K562 (cell line): ENCODE results near the gene ETV4. TPM values are rescaled to one million over a fixed set of nuclear protein-coding genes. Genes with fewer than 3 reads are reported as not detected.

Experiments
- ATAC-seq: fragments of 200-7000 bp; cut with Tn5 transposase; 3 replicates; pipeline ENCODE4 v1.9.1; 2020; ENCODE audit warnings: moderate library complexity
- BruUV-seq: library from RNA; stranded (reverse); fragments of 400-500 nt; replicated peaks from 2 replicates; lab custom pipeline; 2021; lab: Mats Ljungman, UMichigan
- CTCF ChIA-PET: fragments of 300-600 bp; formaldehyde crosslinking; extraction: SDS; loops from one replicate; lab custom pipeline; 2021; ENCODE audit warnings: low intra/inter-chr PET ratio; lab: Yijun Ruan, JAX
- POLR2A ChIA-PET: fragments of 300-600, 350-650 bp; sonication (Branson Sonifier 250); formaldehyde crosslinking; extraction: SDS; loops from one replicate; lab custom pipeline; 2021; ENCODE audit warnings: antibody characterized with exemption, inconsistent platforms; lab: Yijun Ruan, JAX
- DNase-seq, 4 experiments: peaks; one replicate each; pipeline versions ENCODE4 v3.0.0 to v3.0.0-alpha.2; 2011 to 2018; ENCODE audit warnings: low spot score in 3 of 4, mixed read lengths in 3 of 4; ENCODE audit errors: extremely low read depth in 1 of 4
- FAIRE-seq: peaks from 2 replicates; lab custom pipeline; 2011; peaks lifted over from hg19 to GRCh38; lab: Jason Lieb, UNC
- H2AFZ ChIP-seq: 2 replicates; pipeline ENCODE4 v1.6.0; 2011; ENCODE audit warnings: low read depth, low read length, control low read depth, inconsistent platforms
- H3K27ac ChIP-seq: fragments of 200-600 bp; 3 replicates; pipeline ENCODE4 v1.8.0; 2011; ENCODE audit warnings: low read depth, mild to moderate bottlenecking, control low read depth, inconsistent platforms, low read length, moderate library complexity, mixed read lengths; ENCODE audit errors: extremely low read depth
- H3K27me3 ChIP-seq, 2 experiments: fragments of 300-600 bp in 1 of 2; 2 replicates in 1 of 2; 3 replicates in 1 of 2; pipeline versions ENCODE4 v1.6.0 to v1.8.0; 2011; ENCODE audit warnings: inconsistent platforms in 2 of 2, low read length in 2 of 2, mild to moderate bottlenecking in 1 of 2, mixed read lengths in 1 of 2, moderate library complexity in 1 of 2; ENCODE audit not compliant: control insufficient read depth in 2 of 2, insufficient read depth in 2 of 2
- H3K36me3 ChIP-seq: fragments of 300-600 bp; 3 replicates; pipeline ENCODE4 v1.8.0; 2011; ENCODE audit warnings: mild to moderate bottlenecking, low read length, inconsistent platforms; ENCODE audit not compliant: control insufficient read depth, insufficient read depth
- H3K4me1 ChIP-seq, 2 experiments: fragments of 200-600 bp in 1 of 2; replicated peaks in 1 of 2; 2 replicates in 1 of 2; 3 replicates in 1 of 2; pipeline versions ENCODE4 v1.5.1 to v1.8.0; 2011; ENCODE audit warnings: inconsistent platforms in 2 of 2, low read length in 2 of 2, mild to moderate bottlenecking in 1 of 2, mixed read lengths in 1 of 2, moderate library complexity in 1 of 2; ENCODE audit not compliant: control insufficient read depth in 2 of 2, insufficient read depth in 2 of 2
- H3K4me2 ChIP-seq: 2 replicates; pipeline ENCODE4 v1.6.1; 2011; ENCODE audit warnings: low read length, control low read depth, inconsistent platforms, mixed read lengths; ENCODE audit not compliant: insufficient read depth
- H3K4me3 ChIP-seq: fragments of 200-600 bp; sonication (generic), shearing (Covaris generic); 2 replicates; pipeline ENCODE4 v1.5.1; 2016; ENCODE audit warnings: control low read depth, inconsistent platforms
- H3K79me2 ChIP-seq: fragments of 200-600 bp; 3 replicates; pipeline ENCODE4 v1.8.0; 2011; ENCODE audit warnings: low read length, inconsistent platforms; ENCODE audit not compliant: control insufficient read depth, insufficient read depth
- H3K9ac ChIP-seq, 2 experiments: 2 replicates each; pipeline versions ENCODE4 v1.6.0 to v1.6.1; 2011; ENCODE audit warnings: low read depth in 2 of 2, low read length in 2 of 2, control low read depth in 1 of 2, inconsistent platforms in 1 of 2, mild to moderate bottlenecking in 1 of 2, mixed read lengths in 1 of 2; ENCODE audit not compliant: insufficient read depth in 1 of 2
- H3K9me1 ChIP-seq: one replicate; pipeline ENCODE4 v1.6.0; 2011; ENCODE audit warnings: inconsistent platforms, mild to moderate bottlenecking, low read length, moderate library complexity; ENCODE audit not compliant: control insufficient read depth, insufficient read depth
- H3K9me3 ChIP-seq: replicated peaks from 2 replicates; pipeline ENCODE4 v1.5.1; 2011; ENCODE audit warnings: low read depth, low read length, inconsistent platforms; ENCODE audit not compliant: control insufficient read depth, insufficient read depth
- H4K20me1 ChIP-seq: replicated peaks from 2 replicates; pipeline ENCODE4 v1.6.1; 2011; ENCODE audit warnings: low read length, inconsistent platforms, mixed read lengths; ENCODE audit not compliant: control insufficient read depth, insufficient read depth
- BMI1 ChIP-seq: fragments of 150-350 bp; IDR thresholded peaks from 2 replicates; pipeline ENCODE4 v1.6.1; 2014; ENCODE audit warnings: low read length
- EGR1 ChIP-seq: fragments of 450-650 bp; conservative IDR thresholded peaks from 2 replicates; pipeline ENCODE4 v1.6.1; 2017; ENCODE audit warnings: mild to moderate bottlenecking
- FOXK1 ChIP-seq: sonication (generic); formaldehyde crosslinking; IDR thresholded peaks from 2 replicates; pipeline ENCODE4 v1.8.0; 2022; ENCODE audit warnings: missing genetic modification reagents, mild to moderate bottlenecking, borderline replicate concordance
- FUS ChIP-seq: fragments of 200-400 bp; formaldehyde crosslinking; optimal IDR thresholded peaks from 2 replicates; pipeline ENCODE3; 2017; ENCODE audit warnings: low read depth, low read length
- GABPB1 ChIP-seq: sonication (generic); formaldehyde crosslinking; IDR thresholded peaks from 2 replicates; pipeline ENCODE4 v1.8.0; 2022; ENCODE audit warnings: mild to moderate bottlenecking, missing genetic modification reagents
- HNRNPH1 ChIP-seq: fragments of 200-400 bp; formaldehyde crosslinking; optimal IDR thresholded peaks from 2 replicates; pipeline ENCODE3; 2017; ENCODE audit warnings: low read depth, mild to moderate bottlenecking, low read length, moderate library complexity
- NCOA4 ChIP-seq: fragments of 450-650 bp; IDR thresholded peaks from 2 replicates; pipeline ENCODE4 v1.6.1; 2018; ENCODE audit warnings: mild to moderate bottlenecking; ENCODE audit not compliant: partially characterized antibody
- NCOA6 ChIP-seq: fragments of 450-650 bp; IDR thresholded peaks from 2 replicates; pipeline ENCODE4 v1.6.1; 2017; ENCODE audit warnings: mild to moderate bottlenecking
- SLC30A9 ChIP-seq: fragments of 250-450 bp; sonication (Bioruptor Pico); IDR thresholded peaks from 2 replicates; pipeline ENCODE4 v1.8.0; 2022; ENCODE audit warnings: mild to moderate bottlenecking, moderate library complexity
- ZNF197 ChIP-seq: fragments of 200-800 bp; sonication (Bioruptor generic); IDR thresholded peaks from 2 replicates; pipeline ENCODE4 v1.6.1; 2016; ENCODE audit warnings: low read depth, missing genetic modification characterization, missing compliant biosample characterization
- WGBS: fragments of 100-300 bp; shearing (Covaris generic); methylation state at CpG from one replicate; pipeline ENCODE4 v1.1.6; 2016; ENCODE audit warnings: low coverage, mixed read lengths; ENCODE audit not compliant: insufficient coverage; ENCODE audit errors: missing lambda C conversion rate; 5-methylcytosine and 5-hydroxymethylcytosine counted together
- in situ Hi-C: fragments of 300-500 bp; cut with MboI; formaldehyde crosslinking; loops from 4 replicates; pipeline ENCODE4 v1.15.0; 2018; ENCODE audit warnings: inconsistent platforms, mixed read lengths
- intact Hi-C: fragments of 100-400 bp; cut with micrococcal nuclease; formaldehyde crosslinking; loops from 2 replicates; pipeline ENCODE4 v1.14.2; 2022
- polyA plus RNA-seq, 8 experiments: library from polyadenylated mRNA; depleted of rRNA in 4 of 8; stranded (reverse) in 5 of 8; unstranded in 3 of 8; fragments of >200 nt; fragmentation: Nextera tagmentation in 2 of 8; fragmentation: Illumina TruSeq in 1 of 8; extraction: Ambion mirVana in 2 of 8; extraction: Trizol in 1 of 8; gene quantifications; 2 replicates each; pipeline versions ENCODE4 v1.2.1 to v1.2.3, GENCODE V29; 2011 to 2014; ENCODE audit warnings: inconsistent platforms in 1 of 8, missing spikeins in 1 of 8
- total RNA-seq, 7 experiments: library from RNA; depleted of rRNA in 6 of 7; stranded (reverse); fragments of >200 nt in 6 of 7; fragmentation: Illumina TruSeq in 2 of 7; extraction: Trizol in 2 of 7; gene quantifications; 2 replicates each; pipeline versions ENCODE4 v1.2.1 to v1.2.3, GENCODE V29; 2011 to 2021; ENCODE audit warnings: low replicate concordance in 1 of 7
- TF ChIP-seq, protein P1 (sequence below): fragments of 250-450 bp; sonication (Bioruptor Pico); IDR thresholded peaks from 2 replicates; pipeline ENCODE4 v1.8.0; 2021; ENCODE audit warnings: borderline replicate concordance, mild to moderate bottlenecking, moderate library complexity; ENCODE audit not compliant: poor library complexity, severe bottlenecking
- TF ChIP-seq, protein P2 (sequence below), 2 experiments: fragments of 450-650 bp; formaldehyde crosslinking in 1 of 2; IDR thresholded peaks; 2 replicates each; pipeline versions ENCODE4 v1.4.0 to v1.6.1; 2014 to 2020; ENCODE audit warnings: mild to moderate bottlenecking in 2 of 2, borderline replicate concordance in 1 of 2, low read depth in 1 of 2
- TF ChIP-seq, protein P3 (sequence below): fragments of 250-450 bp; sonication (Bioruptor Pico); IDR thresholded peaks from 2 replicates; pipeline ENCODE4 v1.9.0; 2021; ENCODE audit warnings: mild to moderate bottlenecking

ETV4 gene
- total and polyA plus RNA-seq, 9 of the 15 experiments (the other 6 are each of a cell fraction or from before 2014, with no cell fraction given) = 5.5 to 66.3 (median 28.2) TPM

DNA sequence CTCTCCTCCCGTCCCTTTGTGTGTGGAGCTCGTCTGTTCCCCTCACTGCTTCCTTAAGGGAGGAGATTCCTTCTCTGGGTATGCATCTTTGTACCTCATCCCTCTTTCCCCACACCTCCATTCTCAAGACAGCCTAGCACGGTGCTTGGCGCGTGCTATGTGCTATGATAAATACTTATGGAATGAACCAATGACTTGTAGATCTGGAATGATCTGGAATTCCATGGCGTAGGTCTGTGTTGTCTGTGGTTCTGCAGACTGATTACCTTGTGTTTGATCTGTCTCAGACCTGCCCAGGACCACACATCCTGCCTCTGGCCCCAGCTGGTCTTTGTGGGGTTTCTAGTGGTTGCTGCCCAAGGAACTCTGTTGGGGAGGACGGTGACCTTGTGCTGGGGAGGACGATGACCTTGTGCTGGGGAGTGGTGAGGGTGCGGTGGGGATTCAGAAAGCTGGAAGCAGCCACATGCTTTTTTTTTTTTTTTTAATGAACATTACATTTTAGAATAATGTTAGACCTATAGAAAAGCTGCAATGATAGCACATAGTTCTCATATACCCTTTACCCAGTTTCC is 33.5 kb upstream of the ETV4 start:
- 0% methylated on average over 9 of the region's 9 CpGs for WGBS
- intact Hi-C loops (no loop called here), in situ Hi-C loops (loop anchor here (5.0 kb wide), 2 partner anchors 93 to 183 kb away; no protein-coding TSS in a partner anchor)
- Histone ChIP-seq H3K27ac (no peak overlapping the region), H3K9ac (0 out of 4 replicates have a peak overlapping the region, but pooled peaks of 1 of the 2 experiments have one; percentile 8), H3K36me3 (no peaks in the 10 kb centered on the region), H3K79me2 (no peaks in the 10 kb centered on the region), H2AFZ (no peak overlapping the region), H3K27me3 (peaks cover 36 to 56% of the 10 kb centered on the region in 2 experiments), H3K4me1 (no peaks in the 10 kb centered on the region), H3K9me1 (peaks cover 3% of the 10 kb centered on the region), H4K20me1 (peaks cover 5% of the 10 kb centered on the region), H3K9me3 (no peaks in the 10 kb centered on the region), H3K4me2 (no peak overlapping the region), H3K4me3 (no peak overlapping the region)
- ATAC-seq = no peak
- no peak for DNase-seq
- FAIRE-seq = no peak
- POLR2A ChIA-PET = interaction anchor here (1.2 kb wide), 1 partner anchor 100 kb away, joined by 4 read pairs; no protein-coding TSS in a partner anchor
- CTCF ChIA-PET = interaction anchor here (0.6 to 0.7 kb wide), 2 partner anchors 9 to 172 kb away, joined by 3 to 4 read pairs; no protein-coding TSS in a partner anchor
- BruUV-seq = no TSS peak
- no peak for TF ChIP-seq GABPB1 (CRISPR knock-in tag)
- TF ChIP-seq FOXK1 (CRISPR knock-in tag) = no peak
- TF ChIP-seq EGR1 = no peak
- TF ChIP-seq HNRNPH1 = no peak
- no peak for TF ChIP-seq NCOA4
- TF ChIP-seq BMI1 = no peak
- TF ChIP-seq SLC30A9 = no peak
- TF ChIP-seq FUS = no peak
- no peak for TF ChIP-seq ZNF197 (CRISPR knock-in tag)
- TF ChIP-seq, protein P1, sequence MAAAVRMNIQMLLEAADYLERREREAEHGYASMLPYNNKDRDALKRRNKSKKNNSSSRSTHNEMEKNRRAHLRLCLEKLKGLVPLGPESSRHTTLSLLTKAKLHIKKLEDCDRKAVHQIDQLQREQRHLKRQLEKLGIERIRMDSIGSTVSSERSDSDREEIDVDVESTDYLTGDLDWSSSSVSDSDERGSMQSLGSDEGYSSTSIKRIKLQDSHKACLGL (CRISPR knock-in tag) = no peak
- TF ChIP-seq NCOA6 = no peak
- TF ChIP-seq, protein P2, sequence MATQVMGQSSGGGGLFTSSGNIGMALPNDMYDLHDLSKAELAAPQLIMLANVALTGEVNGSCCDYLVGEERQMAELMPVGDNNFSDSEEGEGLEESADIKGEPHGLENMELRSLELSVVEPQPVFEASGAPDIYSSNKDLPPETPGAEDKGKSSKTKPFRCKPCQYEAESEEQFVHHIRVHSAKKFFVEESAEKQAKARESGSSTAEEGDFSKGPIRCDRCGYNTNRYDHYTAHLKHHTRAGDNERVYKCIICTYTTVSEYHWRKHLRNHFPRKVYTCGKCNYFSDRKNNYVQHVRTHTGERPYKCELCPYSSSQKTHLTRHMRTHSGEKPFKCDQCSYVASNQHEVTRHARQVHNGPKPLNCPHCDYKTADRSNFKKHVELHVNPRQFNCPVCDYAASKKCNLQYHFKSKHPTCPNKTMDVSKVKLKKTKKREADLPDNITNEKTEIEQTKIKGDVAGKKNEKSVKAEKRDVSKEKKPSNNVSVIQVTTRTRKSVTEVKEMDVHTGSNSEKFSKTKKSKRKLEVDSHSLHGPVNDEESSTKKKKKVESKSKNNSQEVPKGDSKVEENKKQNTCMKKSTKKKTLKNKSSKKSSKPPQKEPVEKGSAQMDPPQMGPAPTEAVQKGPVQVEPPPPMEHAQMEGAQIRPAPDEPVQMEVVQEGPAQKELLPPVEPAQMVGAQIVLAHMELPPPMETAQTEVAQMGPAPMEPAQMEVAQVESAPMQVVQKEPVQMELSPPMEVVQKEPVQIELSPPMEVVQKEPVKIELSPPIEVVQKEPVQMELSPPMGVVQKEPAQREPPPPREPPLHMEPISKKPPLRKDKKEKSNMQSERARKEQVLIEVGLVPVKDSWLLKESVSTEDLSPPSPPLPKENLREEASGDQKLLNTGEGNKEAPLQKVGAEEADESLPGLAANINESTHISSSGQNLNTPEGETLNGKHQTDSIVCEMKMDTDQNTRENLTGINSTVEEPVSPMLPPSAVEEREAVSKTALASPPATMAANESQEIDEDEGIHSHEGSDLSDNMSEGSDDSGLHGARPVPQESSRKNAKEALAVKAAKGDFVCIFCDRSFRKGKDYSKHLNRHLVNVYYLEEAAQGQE (IDR thresholded peaks at IDR 0.05; ENCODE audit: borderline replicate concordance) = no peak
- TF ChIP-seq, protein P2 (CRISPR knock-in tag; IDR thresholded peaks at IDR 0.05; ENCODE audit: low read depth) = no peak
- TF ChIP-seq, protein P3, sequence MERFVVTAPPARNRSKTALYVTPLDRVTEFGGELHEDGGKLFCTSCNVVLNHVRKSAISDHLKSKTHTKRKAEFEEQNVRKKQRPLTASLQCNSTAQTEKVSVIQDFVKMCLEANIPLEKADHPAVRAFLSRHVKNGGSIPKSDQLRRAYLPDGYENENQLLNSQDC (CRISPR knock-in tag) = no peak
